GM12864 (cell line): Measurements from ENCODE around the gene LINGO1.

Source experiments
- DNase-seq: peaks from one replicate; pipeline ENCODE4 v3.0.0-alpha.2; 2011; ENCODE audit warnings: low read depth
- H3K4me3 ChIP-seq: 2 replicates; pipeline ENCODE4 v1.5.1; 2011; ENCODE audit warnings: mild to moderate bottlenecking, low read depth, low read length, control low read depth
- TF ChIP-seq, protein P1 (sequence below): IDR thresholded peaks from 2 replicates; pipeline ENCODE4 v1.5.1; 2011; ENCODE audit warnings: low read depth, mild to moderate bottlenecking, moderate library complexity, low read length, control low read depth, inconsistent platforms; ENCODE audit errors: missing control alignments

Gene LINGO1

DNA sequence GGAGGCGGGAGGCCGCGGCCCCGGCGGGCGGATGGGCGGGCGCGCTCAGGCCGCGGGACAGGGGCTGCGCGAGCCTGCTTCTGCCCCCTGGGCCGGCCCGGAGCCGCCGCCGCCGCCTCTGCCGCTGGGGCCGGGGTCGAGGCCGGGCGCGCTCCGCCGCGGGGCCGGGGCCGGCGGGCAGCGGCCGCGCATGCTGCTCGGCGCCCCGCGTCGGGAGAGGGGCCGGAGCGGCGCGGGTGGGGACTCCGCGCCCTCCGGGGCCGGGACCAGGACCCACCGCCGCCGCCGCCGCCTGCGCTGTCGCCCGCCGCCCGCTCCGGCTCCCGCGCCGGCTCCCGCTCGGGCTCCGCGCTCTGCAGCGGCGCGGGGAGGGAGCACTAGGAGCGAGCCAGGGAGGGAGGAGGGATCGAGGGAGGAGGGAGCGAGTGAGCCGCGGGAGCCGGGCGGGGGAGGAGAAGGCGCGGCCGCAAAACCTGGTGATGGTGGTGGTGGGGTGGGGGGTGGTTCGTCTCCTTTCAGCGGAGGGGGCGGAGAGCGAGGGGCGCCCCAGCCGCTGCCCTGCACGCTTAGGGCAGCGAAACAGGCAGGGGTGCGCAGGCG is at the start of gene LINGO1:
Gene LINGO1, minus strand, starts transcription at position 379 of the 600 bp plus-strand sequence. CDS start 597 bp downstream, outside the sequence.
- peak within 1 kb of the TSS; percentile 10; the same call in 1 of the 2 replicates for H3K4me3 ChIP-seq
- no peak for DNase-seq
- TF ChIP-seq, protein P1, sequence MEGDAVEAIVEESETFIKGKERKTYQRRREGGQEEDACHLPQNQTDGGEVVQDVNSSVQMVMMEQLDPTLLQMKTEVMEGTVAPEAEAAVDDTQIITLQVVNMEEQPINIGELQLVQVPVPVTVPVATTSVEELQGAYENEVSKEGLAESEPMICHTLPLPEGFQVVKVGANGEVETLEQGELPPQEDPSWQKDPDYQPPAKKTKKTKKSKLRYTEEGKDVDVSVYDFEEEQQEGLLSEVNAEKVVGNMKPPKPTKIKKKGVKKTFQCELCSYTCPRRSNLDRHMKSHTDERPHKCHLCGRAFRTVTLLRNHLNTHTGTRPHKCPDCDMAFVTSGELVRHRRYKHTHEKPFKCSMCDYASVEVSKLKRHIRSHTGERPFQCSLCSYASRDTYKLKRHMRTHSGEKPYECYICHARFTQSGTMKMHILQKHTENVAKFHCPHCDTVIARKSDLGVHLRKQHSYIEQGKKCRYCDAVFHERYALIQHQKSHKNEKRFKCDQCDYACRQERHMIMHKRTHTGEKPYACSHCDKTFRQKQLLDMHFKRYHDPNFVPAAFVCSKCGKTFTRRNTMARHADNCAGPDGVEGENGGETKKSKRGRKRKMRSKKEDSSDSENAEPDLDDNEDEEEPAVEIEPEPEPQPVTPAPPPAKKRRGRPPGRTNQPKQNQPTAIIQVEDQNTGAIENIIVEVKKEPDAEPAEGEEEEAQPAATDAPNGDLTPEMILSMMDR: no peak

GRCh38 chr15:77681362-77681761 is 48.6 kb upstream of the LINGO1 start:
- no peak overlapping the region for H3K4me3 ChIP-seq
- TF ChIP-seq, protein P1: no peak

GRCh38 chr15:77676569-77677375 is 44.1 kb upstream of the LINGO1 start:
- DNase-seq: no peak
- H3K4me3 ChIP-seq: no peak overlapping the region
- TF ChIP-seq, protein P1: no peak

More at GRCh38 chr15:77681362-77681761, 48.6 kb upstream of the LINGO1 start:
- no peak for DNase-seq

DNA sequence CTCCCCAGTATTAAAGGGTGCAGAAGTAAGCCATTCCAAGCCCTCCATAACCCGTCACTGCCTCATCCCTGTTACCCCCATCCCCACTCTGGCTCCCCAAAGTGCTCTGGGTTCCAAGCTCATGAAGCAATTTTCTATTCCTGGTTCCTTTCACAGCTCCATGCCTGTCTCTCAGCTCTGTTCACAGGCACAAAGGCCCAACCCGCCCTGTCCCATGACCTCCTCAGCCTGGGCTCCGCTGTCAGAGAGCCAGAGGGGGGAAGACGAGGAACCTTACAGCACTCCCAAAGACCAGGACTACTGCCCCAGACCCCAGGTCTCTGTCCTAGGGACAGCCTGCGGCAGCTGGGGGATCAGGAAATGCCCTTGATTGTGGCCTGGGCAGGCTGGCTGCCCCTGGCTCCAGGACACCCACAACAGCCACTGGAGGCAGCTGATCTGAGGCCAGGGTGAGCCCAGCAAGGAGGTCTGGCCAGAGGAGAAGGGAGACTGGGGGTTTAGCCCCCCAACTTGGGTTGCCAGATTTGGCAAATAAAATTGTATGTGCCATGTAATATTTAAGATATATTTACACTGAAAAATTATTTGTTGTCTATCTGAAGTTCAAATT is 43.2 kb upstream of the LINGO1 start:
- no peak for DNase-seq
- H3K4me3 ChIP-seq: no peak overlapping the region
- TF ChIP-seq, protein P1: no peak

DNA sequence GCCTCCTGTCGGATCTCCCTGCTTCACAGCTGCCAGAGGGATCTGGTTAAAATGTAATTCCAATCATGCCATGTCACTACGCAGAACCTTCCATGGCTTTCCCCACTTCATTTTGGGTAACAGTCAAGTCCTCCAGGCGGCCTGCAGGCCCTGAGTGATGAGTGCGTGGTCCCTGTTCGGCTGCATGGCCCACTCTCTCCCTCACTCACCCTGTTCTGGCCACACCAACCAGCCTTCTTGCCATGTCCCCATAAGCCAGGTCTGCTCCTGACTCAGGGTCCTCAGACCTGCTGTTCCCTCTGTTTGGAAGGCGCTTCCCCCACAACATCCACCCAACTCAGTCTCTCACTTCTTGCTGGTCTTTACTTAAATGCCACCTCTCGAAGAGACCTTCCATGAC is 41.6 kb upstream of the LINGO1 start:
- no peak for DNase-seq
- TF ChIP-seq, protein P1: no peak
- H3K4me3 ChIP-seq: no peak overlapping the region

- no peak overlapping the region for H3K4me3 ChIP-seq
- DNase-seq: no peak
- TF ChIP-seq, protein P1: no peak
These were observed 41.2 kb upstream of the LINGO1 start for GRCh38 chr15:77673866-77674265.
